ENCODE data around the gene FRY. TPM values are rescaled to one million over a fixed set of nuclear protein-coding genes. Genes with fewer than 3 reads are reported as not detected.

FRY gene
- total RNA-seq, 2 experiments from 2014 or later: 3.0 to 7.0 TPM

DNA sequence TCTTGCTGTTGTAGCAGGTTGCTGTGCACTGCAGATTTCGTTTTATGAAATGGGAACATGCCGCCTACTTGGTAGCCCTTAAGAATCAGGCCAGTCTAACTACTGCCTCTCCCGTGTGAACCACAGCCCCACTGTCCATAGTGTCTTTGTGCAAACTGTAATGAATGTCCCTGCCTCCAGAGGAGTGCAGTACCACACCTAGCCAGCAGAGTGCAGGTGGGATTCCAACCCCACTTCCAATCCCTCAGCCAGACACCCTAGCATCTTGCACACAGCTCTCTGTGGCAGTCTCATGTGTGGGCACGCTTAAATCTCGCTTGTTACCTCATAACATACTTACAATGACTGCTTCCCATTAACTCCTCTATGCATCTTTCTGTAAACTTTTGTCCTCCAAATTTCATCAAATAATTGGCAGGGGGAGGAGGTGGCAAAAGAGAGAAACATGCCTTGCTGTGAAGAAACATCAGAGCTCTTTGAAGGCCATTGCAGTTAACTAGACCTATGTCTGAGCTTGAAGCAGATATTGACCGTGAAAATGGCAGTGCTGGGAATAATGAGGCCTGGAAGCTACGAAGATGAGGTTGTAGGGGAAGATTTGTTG is 236.4 kb downstream of the FRY start:
- no peak overlapping the region for H3K4me3 ChIP-seq (ENCODE audit: low read depth, low read length, poor library complexity, severe bottlenecking)
- ChIA-PET POLR2A (interaction anchor here (0.7 to 0.8 kb wide), 2 partner anchors 103 to 261 kb away, joined by 3 read pairs; no protein-coding TSS in a partner anchor), CTCF (ENCODE audit: unreplicated experiment) (no interaction called here)
- peak; percentile 47 for DNase-seq (ENCODE audit: low spot score)
- no peak overlapping the region for H3K27ac ChIP-seq (ENCODE audit: low read depth, low read length, poor library complexity, severe bottlenecking)
- no peaks in the 10 kb centered on the region for H3K9me3 ChIP-seq (ENCODE audit: low read length)
- no peak overlapping the region for H3K4me2 ChIP-seq (ENCODE audit: low read length)
- H3K4me1 ChIP-seq (ENCODE audit: insufficient read depth, low read length, poor library complexity, severe bottlenecking): no peaks in the 10 kb centered on the region
- TF ChIP-seq, protein P1, sequence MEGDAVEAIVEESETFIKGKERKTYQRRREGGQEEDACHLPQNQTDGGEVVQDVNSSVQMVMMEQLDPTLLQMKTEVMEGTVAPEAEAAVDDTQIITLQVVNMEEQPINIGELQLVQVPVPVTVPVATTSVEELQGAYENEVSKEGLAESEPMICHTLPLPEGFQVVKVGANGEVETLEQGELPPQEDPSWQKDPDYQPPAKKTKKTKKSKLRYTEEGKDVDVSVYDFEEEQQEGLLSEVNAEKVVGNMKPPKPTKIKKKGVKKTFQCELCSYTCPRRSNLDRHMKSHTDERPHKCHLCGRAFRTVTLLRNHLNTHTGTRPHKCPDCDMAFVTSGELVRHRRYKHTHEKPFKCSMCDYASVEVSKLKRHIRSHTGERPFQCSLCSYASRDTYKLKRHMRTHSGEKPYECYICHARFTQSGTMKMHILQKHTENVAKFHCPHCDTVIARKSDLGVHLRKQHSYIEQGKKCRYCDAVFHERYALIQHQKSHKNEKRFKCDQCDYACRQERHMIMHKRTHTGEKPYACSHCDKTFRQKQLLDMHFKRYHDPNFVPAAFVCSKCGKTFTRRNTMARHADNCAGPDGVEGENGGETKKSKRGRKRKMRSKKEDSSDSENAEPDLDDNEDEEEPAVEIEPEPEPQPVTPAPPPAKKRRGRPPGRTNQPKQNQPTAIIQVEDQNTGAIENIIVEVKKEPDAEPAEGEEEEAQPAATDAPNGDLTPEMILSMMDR (conservative IDR thresholded peaks at IDR 0.05; ENCODE audit: low read length): peak; percentile 78
- TF ChIP-seq EZH2phosphoT487 (IDR thresholded peaks at IDR 0.05; ENCODE audit: borderline replicate concordance, low read depth, low read length): no peak
- intact Hi-C loops (cut with micrococcal nuclease; ENCODE audit: unreplicated experiment): no loop called here
- no peaks in the 10 kb centered on the region for H3K36me3 ChIP-seq (ENCODE audit: insufficient read depth, low read length)
- BruUV-seq (replicated peaks): no TSS peak
- H2AFZ ChIP-seq (ENCODE audit: low read length): no peak overlapping the region
- H3K79me2 ChIP-seq (ENCODE audit: insufficient read depth, low read depth, low read length): no peaks in the 10 kb centered on the region
- H4K20me1 ChIP-seq (ENCODE audit: insufficient read depth, low read length): no peaks in the 10 kb centered on the region
- H3K9me2 ChIP-seq (ENCODE audit: insufficient read depth, low read length): no peaks in the 10 kb centered on the region

DNA sequence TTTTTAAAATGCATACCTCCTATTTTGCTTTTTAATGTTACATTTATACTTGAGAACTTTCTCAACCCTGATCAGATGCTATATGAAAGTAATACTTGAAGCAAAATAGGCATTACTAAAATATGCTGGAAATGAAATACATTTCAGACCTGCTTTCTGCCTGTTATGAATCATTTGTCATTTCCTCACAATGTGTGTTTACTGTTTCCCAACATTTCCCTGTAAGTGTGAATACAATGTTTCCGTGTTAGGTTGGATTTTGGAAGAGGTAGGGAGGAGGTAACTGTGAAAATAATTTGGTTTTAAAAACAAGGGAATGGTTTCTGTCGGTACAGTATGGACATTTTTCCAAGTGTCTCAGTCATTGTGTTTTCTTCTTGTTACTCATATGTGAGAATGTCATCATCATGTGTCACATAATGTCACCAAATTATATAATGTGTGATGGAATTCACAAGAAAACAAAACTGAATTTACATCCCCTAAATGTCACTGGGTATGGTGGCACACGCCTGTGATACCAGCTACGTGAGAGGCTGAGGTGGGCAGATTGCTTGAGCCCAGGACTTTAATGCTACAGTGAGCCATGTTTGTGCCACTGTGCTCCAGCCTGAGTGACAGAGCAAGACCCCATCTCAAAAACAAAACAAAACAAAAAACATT is 240.6 kb downstream of the FRY start:
- intact Hi-C loops (cut with micrococcal nuclease; ENCODE audit: unreplicated experiment): no loop called here
- Histone ChIP-seq H3K9me2 (ENCODE audit: insufficient read depth, low read length) (no peaks in the 10 kb centered on the region), H2AFZ (ENCODE audit: low read length) (no peak overlapping the region), H3K79me2 (ENCODE audit: insufficient read depth, low read depth, low read length) (no peaks in the 10 kb centered on the region), H4K20me1 (ENCODE audit: insufficient read depth, low read length) (no peaks in the 10 kb centered on the region), H3K36me3 (ENCODE audit: insufficient read depth, low read length) (no peaks in the 10 kb centered on the region), H3K27ac (ENCODE audit: low read depth, low read length, poor library complexity, severe bottlenecking) (no peak overlapping the region), H3K9me3 (ENCODE audit: low read length) (no peaks in the 10 kb centered on the region), H3K4me3 (ENCODE audit: low read depth, low read length, poor library complexity, severe bottlenecking) (no peak overlapping the region), H3K4me1 (ENCODE audit: insufficient read depth, low read length, poor library complexity, severe bottlenecking) (no peaks in the 10 kb centered on the region), H3K4me2 (ENCODE audit: low read length) (no peak overlapping the region)
- TF ChIP-seq, protein P1 (conservative IDR thresholded peaks at IDR 0.05; ENCODE audit: low read length): no peak
- DNase-seq (ENCODE audit: low spot score): no peak
- POLR2A ChIA-PET: interaction anchor here (0.7 to 1.4 kb wide), 2 partner anchors 10 to 11 kb away, joined by 3 to 9 read pairs; no protein-coding TSS in a partner anchor
- CTCF ChIA-PET (ENCODE audit: unreplicated experiment): no interaction called here
- BruUV-seq (replicated peaks): no TSS peak

DNA sequence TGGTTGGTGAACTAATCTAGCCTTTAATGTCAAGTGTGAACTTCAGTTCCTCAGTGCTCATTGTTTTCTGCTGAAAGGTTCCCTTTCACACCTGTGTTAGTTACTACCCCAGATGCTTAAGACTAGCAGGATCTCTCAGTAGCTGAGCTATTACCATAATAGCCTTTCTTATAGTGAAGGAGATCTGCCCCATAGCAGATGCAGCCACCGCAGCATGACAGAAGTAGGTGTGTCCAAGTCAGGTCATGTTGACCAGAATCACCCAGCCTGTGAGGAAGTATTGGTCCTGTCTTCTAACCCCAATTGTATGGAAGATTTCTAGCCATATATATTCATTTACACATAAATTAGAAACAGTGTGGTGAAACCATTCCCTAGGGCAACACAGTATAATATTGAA is 246.3 kb downstream of the FRY start:
- intact Hi-C loops (cut with micrococcal nuclease; ENCODE audit: unreplicated experiment): no loop called here
- H4K20me1 ChIP-seq (ENCODE audit: insufficient read depth, low read length): no peaks in the 10 kb centered on the region
- TF ChIP-seq, protein P1 (conservative IDR thresholded peaks at IDR 0.05; ENCODE audit: low read length): no peak
- TF ChIP-seq EZH2phosphoT487 (IDR thresholded peaks at IDR 0.05; ENCODE audit: borderline replicate concordance, low read depth, low read length): no peak
- H3K4me1 ChIP-seq (ENCODE audit: insufficient read depth, low read length, poor library complexity, severe bottlenecking): no peaks in the 10 kb centered on the region
- ChIA-PET CTCF (ENCODE audit: unreplicated experiment) (no interaction called here), POLR2A (no interaction called here)
- H3K9me3 ChIP-seq (ENCODE audit: low read length): no peaks in the 10 kb centered on the region
- no peaks in the 10 kb centered on the region for H3K79me2 ChIP-seq (ENCODE audit: insufficient read depth, low read depth, low read length)
- H3K4me3 ChIP-seq (ENCODE audit: low read depth, low read length, poor library complexity, severe bottlenecking): no peak overlapping the region
- no peak overlapping the region for H2AFZ ChIP-seq (ENCODE audit: low read length)
- no peak for DNase-seq (ENCODE audit: low spot score)
- no peaks in the 10 kb centered on the region; the same call in 1 of the 2 replicates for H3K9me2 ChIP-seq (ENCODE audit: insufficient read depth, low read length)
- H3K27ac ChIP-seq (ENCODE audit: low read depth, low read length, poor library complexity, severe bottlenecking): no peak overlapping the region
- no peak overlapping the region for H3K4me2 ChIP-seq (ENCODE audit: low read length)
- BruUV-seq (replicated peaks): no TSS peak
- H3K36me3 ChIP-seq (ENCODE audit: insufficient read depth, low read length): no peaks in the 10 kb centered on the region
